IMR-90 (cell line): ENCODE data around the gene TM4SF5. TPM values are rescaled to one million over a fixed set of nuclear protein-coding genes. Genes with fewer than 3 reads are reported as not detected.

Source experiments
- ATAC-seq: fragments of 200-7000 bp; cut with Tn5 transposase; 2 replicates; pipeline ENCODE4 v1.9.1; 2020; ENCODE audit warnings: low read depth, mild to moderate bottlenecking, moderate library complexity
- BruUV-seq: library from RNA; stranded (reverse); fragments of 400-500 nt; replicated peaks from 2 replicates; lab custom pipeline; 2021; lab: Mats Ljungman, UMichigan
- CTCF ChIA-PET: fragments of 300-600 bp; formaldehyde crosslinking; extraction: SDS; loops from one replicate; lab custom pipeline; 2021; ENCODE audit warnings: antibody characterized with exemption; lab: Yijun Ruan, JAX
- POLR2A ChIA-PET: fragments of 300-600 bp; sonication (Branson Sonifier 250); formaldehyde crosslinking; loops from one replicate; lab custom pipeline; 2022; ENCODE audit warnings: antibody characterized with exemption; ENCODE audit not compliant: unreplicated experiment; lab: Charles Lee
- DNase-seq: peaks from one replicate; pipeline ENCODE4 v3.0.0; 2013
- H2AFZ ChIP-seq: replicated peaks from 2 replicates; pipeline ENCODE3; 2013; ENCODE audit warnings: low read length, mild to moderate bottlenecking; ENCODE audit not compliant: poor library complexity
- H2AK5ac ChIP-seq: 2 replicates; pipeline ENCODE4 v1.6.1; 2013; ENCODE audit warnings: low read depth, low read length, inconsistent platforms
- H2AK9ac ChIP-seq: replicated peaks from 2 replicates; pipeline ENCODE3; 2013; ENCODE audit warnings: mild to moderate bottlenecking, low read depth, low read length, moderate library complexity; ENCODE audit not compliant: poor library complexity
- H2BK120ac ChIP-seq: 2 replicates; pipeline ENCODE4 v1.6.1; 2013; ENCODE audit warnings: low read depth, low read length, inconsistent platforms
- H2BK15ac ChIP-seq: 3 replicates; pipeline ENCODE4 v1.6.1; 2013; ENCODE audit warnings: low read depth, low read length, inconsistent platforms
- H2BK20ac ChIP-seq: 2 replicates; pipeline ENCODE4 v1.6.1; 2013; ENCODE audit warnings: low read depth, mild to moderate bottlenecking, inconsistent platforms, low read length, moderate library complexity
- H2BK5ac ChIP-seq: 2 replicates; pipeline ENCODE4 v1.6.1; 2013; ENCODE audit warnings: mild to moderate bottlenecking, low read depth, low read length, inconsistent platforms; ENCODE audit not compliant: poor library complexity, severe bottlenecking
- H3K14ac ChIP-seq: replicated peaks from 2 replicates; pipeline ENCODE4 v1.6.1; 2013; ENCODE audit warnings: low read depth, low read length, inconsistent platforms
- H3K18ac ChIP-seq: 2 replicates; pipeline ENCODE4 v1.6.1; 2013; ENCODE audit warnings: low read depth, low read length, control low read depth
- H3K23ac ChIP-seq: 2 replicates; pipeline ENCODE4 v1.6.1; 2013; ENCODE audit warnings: low read depth, low read length, inconsistent platforms
- H3K27ac ChIP-seq: 2 replicates; pipeline ENCODE4 v1.5.1; 2013; ENCODE audit warnings: mild to moderate bottlenecking, control low read depth, low read length; ENCODE audit not compliant: insufficient read depth
- H3K27me3 ChIP-seq: 2 replicates; pipeline ENCODE4 v1.6.1; 2013; ENCODE audit warnings: low read length; ENCODE audit not compliant: control insufficient read depth, insufficient read depth
- H3K36me3 ChIP-seq: 2 replicates; pipeline ENCODE4 v1.6.1; 2013; ENCODE audit warnings: low read length, mixed read lengths; ENCODE audit not compliant: control insufficient read depth, insufficient read depth
- H3K4ac ChIP-seq: 2 replicates; pipeline ENCODE4 v1.6.1; 2013; ENCODE audit warnings: low read depth, low read length, inconsistent platforms
- H3K4me1 ChIP-seq: 2 replicates; pipeline ENCODE4 v1.6.1; 2013; ENCODE audit warnings: low read length, mixed read lengths; ENCODE audit not compliant: control insufficient read depth, insufficient read depth
- H3K4me2 ChIP-seq: 2 replicates; pipeline ENCODE4 v1.6.1; 2013; ENCODE audit warnings: low read depth, mild to moderate bottlenecking, control low read depth, low read length, moderate library complexity
- H3K4me3 ChIP-seq: 2 replicates; pipeline ENCODE4 v1.5.1; 2013; ENCODE audit warnings: low read depth, mild to moderate bottlenecking, control low read depth, low read length, moderate library complexity; ENCODE audit not compliant: insufficient read depth
- H3K56ac ChIP-seq: 2 replicates; pipeline ENCODE4 v1.6.1; 2013; ENCODE audit warnings: low read length, inconsistent platforms; ENCODE audit not compliant: insufficient read depth; ENCODE audit errors: extremely low read depth
- H3K79me1 ChIP-seq, 2 experiments: 2 replicates each; pipeline ENCODE4 v1.6.1; 2013; ENCODE audit warnings: low read length in 2 of 2, inconsistent platforms in 1 of 2, low read depth in 1 of 2
- H3K9ac ChIP-seq: 2 replicates; pipeline ENCODE4 v1.6.1; 2013; ENCODE audit warnings: low read depth, low read length, control low read depth
- H3K9me1 ChIP-seq: 2 replicates; pipeline ENCODE4 v1.6.1; 2013; ENCODE audit warnings: low read length, inconsistent platforms; ENCODE audit not compliant: insufficient read depth
- H3K9me3 ChIP-seq: 2 replicates; pipeline ENCODE4 v1.6.1; 2013; ENCODE audit warnings: low read length; ENCODE audit not compliant: control insufficient read depth, insufficient read depth
- H4K20me1 ChIP-seq: 2 replicates; pipeline ENCODE4 v1.6.1; 2013; ENCODE audit warnings: low read length, inconsistent platforms; ENCODE audit not compliant: insufficient read depth
- H4K5ac ChIP-seq: 2 replicates; pipeline ENCODE4 v1.6.1; 2013; ENCODE audit warnings: mild to moderate bottlenecking, low read depth, low read length, control low read depth
- H4K8ac ChIP-seq, 2 experiments: 2 replicates each; pipeline ENCODE4 v1.6.1; 2013; ENCODE audit warnings: low read depth in 2 of 2, low read length in 2 of 2, control low read depth in 1 of 2, inconsistent platforms in 1 of 2
- H4K91ac ChIP-seq: 2 replicates; pipeline ENCODE4 v1.6.1; 2013; ENCODE audit warnings: low read depth, low read length, inconsistent platforms; ENCODE audit not compliant: insufficient read depth
- ELK1 ChIP-seq: fragments of 150-350 bp; IDR thresholded peaks from 2 replicates; pipeline ENCODE4 v1.6.1; 2016; ENCODE audit warnings: low read depth, mild to moderate bottlenecking, low read length, moderate library complexity, borderline replicate concordance
- MAFK ChIP-seq: IDR thresholded peaks from 2 replicates; pipeline ENCODE4 v1.6.1; 2012; ENCODE audit warnings: low read depth, low read length, improper control_type of control experiment
- MAZ ChIP-seq: IDR thresholded peaks from 2 replicates; pipeline ENCODE4 v1.6.1; 2012; ENCODE audit warnings: low read depth, mild to moderate bottlenecking, low read length, improper control_type of control experiment, moderate library complexity, borderline replicate concordance
- NFE2L2 ChIP-seq: fragments of 150-350 bp; IDR thresholded peaks from 2 replicates; pipeline ENCODE4 v1.6.1; 2016; ENCODE audit warnings: low read depth, mild to moderate bottlenecking, low read length
- POLR2A ChIP-seq: IDR thresholded peaks from 2 replicates; pipeline ENCODE4 v1.6.1; 2012; ENCODE audit warnings: mild to moderate bottlenecking, low read depth, low read length
- RAD21 ChIP-seq: IDR thresholded peaks from 2 replicates; pipeline ENCODE4 v1.6.1; 2012; ENCODE audit warnings: low read length, improper control_type of control experiment
- RFX5 ChIP-seq: IDR thresholded peaks from 2 replicates; pipeline ENCODE4 v1.8.0; 2012; ENCODE audit warnings: low read depth, mild to moderate bottlenecking, low read length, moderate library complexity
- WGBS, 2 experiments: methylation state at CpG; one replicate each; pipeline versions ENCODE4 v1.1.5 to v1.1.7; 2013; ENCODE audit warnings: missing lambda C conversion rate in 2 of 2; ENCODE audit not compliant: insufficient read length in 1 of 2; ENCODE audit errors: extremely low coverage in 2 of 2; 5-methylcytosine and 5-hydroxymethylcytosine counted together
- dilution Hi-C: fragments of 300-500 bp; cut with HindIII; formaldehyde crosslinking; loops from one replicate; pipeline ENCODE4 v1.14.3; 2018; ENCODE audit warnings: low sequenced_read_pairs; ENCODE audit not compliant: unreplicated experiment
- in situ Hi-C: fragments of 300-500 bp; cut with MboI; formaldehyde crosslinking; loops from 3 replicates; pipeline ENCODE4 v1.14.3; 2019; ENCODE audit warnings: low sequenced_read_pairs, inconsistent platforms, mixed read lengths
- intact Hi-C: fragments of 100-400 bp; cut with micrococcal nuclease; formaldehyde crosslinking; loops from 2 replicates; pipeline ENCODE4 v1.10.0; 2022
- polyA plus RNA-seq, 3 experiments: library from polyadenylated mRNA; depleted of rRNA; stranded (reverse); fragments of >200 nt; gene quantifications; 2 replicates each; pipeline ENCODE4 v1.2.3, GENCODE V29; 2012; ENCODE audit warnings: low replicate concordance in 1 of 3
- total RNA-seq: library from RNA; depleted of rRNA; stranded (reverse); fragments of >200 nt; gene quantifications from 2 replicates; pipeline ENCODE4 v1.2.3, GENCODE V29; 2012

TM4SF5 gene
- total and polyA plus RNA-seq, 2 of the 4 experiments (the other 2 are of a cell fraction) = not detected

- no peak overlapping the region for H3K18ac ChIP-seq
- no peaks in the 10 kb centered on the region for H3K36me3 ChIP-seq
- H2AFZ ChIP-seq = no peak overlapping the region
- peaks cover 41% of the 10 kb centered on the region for H3K27me3 ChIP-seq
- no TSS peak for BruUV-seq
- H3K4me2 ChIP-seq = no peak overlapping the region
- H3K79me1 ChIP-seq = no peaks in the 10 kb centered on the region
- H2BK120ac ChIP-seq = no peak overlapping the region
- POLR2A ChIA-PET = no interaction called here
- CTCF ChIA-PET = no interaction called here
- no peak for DNase-seq
- H2BK20ac ChIP-seq = no peak overlapping the region
- no peaks in the 10 kb centered on the region for H4K20me1 ChIP-seq
- H3K4me3 ChIP-seq = no peak overlapping the region
- H3K4me1 ChIP-seq = no peaks in the 10 kb centered on the region
- H3K4ac ChIP-seq = no peak overlapping the region
- no peak overlapping the region for H3K14ac ChIP-seq
- intact Hi-C loops = no loop called here
- no peak overlapping the region for H3K56ac ChIP-seq
- no peak overlapping the region for H3K27ac ChIP-seq
- no peak overlapping the region for H3K9ac ChIP-seq
- no peak overlapping the region for H2AK5ac ChIP-seq
- H2BK5ac ChIP-seq = no peak overlapping the region
- ATAC-seq = no peak
- WGBS, 2 experiments = no CpG with 5 or more reads among the region's 3 CpGs
- no peak overlapping the region for H2BK15ac ChIP-seq
- in situ Hi-C loops = no loop called here
- no peaks in the 10 kb centered on the region for H3K9me3 ChIP-seq
- TF ChIP-seq RFX5 = no peak
- TF ChIP-seq POLR2A = no peak
- no peak for TF ChIP-seq MAZ
- TF ChIP-seq MAFK = no peak
- TF ChIP-seq RAD21 = no peak
- no peak for TF ChIP-seq NFE2L2
- no peak for TF ChIP-seq ELK1
- dilution Hi-C loops = no loop called here
- H4K8ac ChIP-seq = no peak overlapping the region
- H4K5ac ChIP-seq = no peak overlapping the region
- H3K23ac ChIP-seq = no peak overlapping the region
- no peak overlapping the region for H2AK9ac ChIP-seq
- H3K9me1 ChIP-seq = no peaks in the 10 kb centered on the region
- H4K91ac ChIP-seq = no peak overlapping the region
Observed at GRCh38 chr17:4750606-4751005, 21.1 kb upstream of the TM4SF5 start.
